Stimulated activated CD4-positive, alpha-beta T cell treated with anti-CD3 and anti-CD28 coated beads, TNF-alpha, amount 100 ng/mL, for 4 hours (primary cell): ENCODE data around the gene RIC1.
"Not testable (repeated sequence)": the region's sequence is repeated elsewhere in the genome, so short reads cannot be mapped to it uniquely, and the experiment has no call there.

Experiments used
- DNase-seq, 3 experiments: peaks; one replicate each; pipeline ENCODE4 v3.0.0-alpha.2; 2020; ENCODE audit warnings: low read depth in 3 of 3

RIC1 gene

GRCh38 chr9:5722679-5723078, 93.8 kb downstream of the RIC1 start:
- DNase-seq = not testable (repeated sequence)

GRCh38 chr9:5735072-5735471, 106.2 kb downstream of the RIC1 start:
- DNase-seq = no peak

- DNase-seq = no peak
Observed at GRCh38 chr9:5736563-5737346, 107.8 kb downstream of the RIC1 start.

- DNase-seq = no peak
Observed at GRCh38 chr9:5743109-5743508, 114.2 kb downstream of the RIC1 start.

GRCh38 chr9:5748438-5748837, 119.5 kb downstream of the RIC1 start:
- no peak for DNase-seq

GRCh38 chr9:5749306-5749705, 120.4 kb downstream of the RIC1 start:
- no peak for DNase-seq

- no peak for DNase-seq
Observed at GRCh38 chr9:5750569-5750968, 121.7 kb downstream of the RIC1 start.

GRCh38 chr9:5756633-5757032, 127.7 kb downstream of the RIC1 start:
- no peak for DNase-seq

GRCh38 chr9:5760338-5760737, 131.4 kb downstream of the RIC1 start:
- no peak for DNase-seq

GRCh38 chr9:5762421-5762820, 133.5 kb downstream of the RIC1 start:
- DNase-seq = no peak

GRCh38 chr9:5764130-5764868, 135.4 kb downstream of the RIC1 start:
- DNase-seq = no peak

- DNase-seq = no peak
Observed at GRCh38 chr9:5767968-5768932, 139.3 kb downstream of the RIC1 start.

GRCh38 chr9:5773324-5773999, 144.6 kb downstream of the RIC1 start:
- DNase-seq = no peak

GRCh38 chr9:5778805-5779204, 149.9 kb downstream of the RIC1 start:
- no peak for DNase-seq

- DNase-seq = not testable (repeated sequence)
Observed at GRCh38 chr9:5779705-5780218, 150.9 kb downstream of the RIC1 start.

GRCh38 chr9:5783420-5783819, 154.5 kb downstream of the RIC1 start:
- not testable (repeated sequence) for DNase-seq

- no peak for DNase-seq
Observed at GRCh38 chr9:5783982-5784381, 155.1 kb downstream of the RIC1 start.

GRCh38 chr9:5784526-5785315, 155.8 kb downstream of the RIC1 start:
- DNase-seq = no peak

GRCh38 chr9:5786370-5787127, 157.6 kb downstream of the RIC1 start:
- DNase-seq = no peak

GRCh38 chr9:5787220-5787619, 158.3 kb downstream of the RIC1 start:
- no peak for DNase-seq
